ENCODE results near the gene ZFYVE9.
"Not testable (repeated sequence)": the region's sequence is repeated elsewhere in the genome, so short reads cannot be mapped to it uniquely, and the experiment has no call there.

ZFYVE9 gene

GRCh38 chr1:52127181-52128180 lies 14.4 kb upstream of the ZFYVE9 start:
- Mint-ChIP-seq H3K27ac (no peak overlapping the region), H3K4me3 (no peak overlapping the region)

GRCh38 chr1:52139817-52140540 lies 1.9 kb upstream of the ZFYVE9 start:
- Mint-ChIP-seq H3K27me3 (ENCODE audit: low read depth) (peaks cover 51% of the 10 kb centered on the region), H3K4me3 (peak overlapping the region; percentile 5), H3K36me3 (ENCODE audit: low read depth) (no peaks in the 10 kb centered on the region), H3K4me1 (ENCODE audit: low read depth) (peaks cover 22% of the 10 kb centered on the region), H3K27ac (no peak overlapping the region), H3K9me3 (no peaks in the 10 kb centered on the region)

More at GRCh38 chr1:52127181-52128180, 14.4 kb upstream of the ZFYVE9 start:
- Mint-ChIP-seq H3K36me3 (ENCODE audit: low read depth) (no peaks in the 10 kb centered on the region), H3K27me3 (ENCODE audit: low read depth) (peaks cover 43% of the 10 kb centered on the region), H3K9me3 (no peaks in the 10 kb centered on the region), H3K4me1 (ENCODE audit: low read depth) (no peaks in the 10 kb centered on the region)

GRCh38 chr1:52140633-52141512 lies 1.0 kb upstream of the ZFYVE9 start:
- H3K4me1 Mint-ChIP-seq (ENCODE audit: low read depth): peaks cover 22% of the 10 kb centered on the region
- H3K27ac Mint-ChIP-seq: no peak overlapping the region
- H3K4me3 Mint-ChIP-seq: peak overlapping the region; percentile 66

GRCh38 chr1:52142220-52143183 lies 613 bp downstream of the ZFYVE9 start:
- Mint-ChIP-seq H3K36me3 (ENCODE audit: low read depth) (no peaks in the 10 kb centered on the region), H3K27me3 (ENCODE audit: low read depth) (peaks cover 55% of the 10 kb centered on the region), H3K27ac (no peak overlapping the region), H3K4me1 (ENCODE audit: low read depth) (peaks cover 22% of the 10 kb centered on the region), H3K4me3 (peak overlapping the region; percentile 73), H3K9me3 (no peaks in the 10 kb centered on the region)

More at GRCh38 chr1:52140633-52141512, 1.0 kb upstream of the ZFYVE9 start:
- Mint-ChIP-seq H3K36me3 (ENCODE audit: low read depth) (no peaks in the 10 kb centered on the region), H3K27me3 (ENCODE audit: low read depth) (peaks cover 55% of the 10 kb centered on the region), H3K9me3 (no peaks in the 10 kb centered on the region)

GRCh38 chr1:52145137-52145536 lies 3.2 kb downstream of the ZFYVE9 start:
- peaks cover 36% of the 10 kb centered on the region for H3K27me3 Mint-ChIP-seq (ENCODE audit: low read depth)
- H3K36me3 Mint-ChIP-seq (ENCODE audit: low read depth): no peaks in the 10 kb centered on the region
- H3K9me3 Mint-ChIP-seq: no peaks in the 10 kb centered on the region
- no peak overlapping the region for H3K4me3 Mint-ChIP-seq
- no peak overlapping the region for H3K27ac Mint-ChIP-seq
- peaks cover 11% of the 10 kb centered on the region for H3K4me1 Mint-ChIP-seq (ENCODE audit: low read depth)

- not testable (repeated sequence) for H3K9me3 Mint-ChIP-seq; H3K36me3 Mint-ChIP-seq (ENCODE audit: low read depth); H3K4me3 Mint-ChIP-seq; H3K27ac Mint-ChIP-seq; H3K4me1 Mint-ChIP-seq (ENCODE audit: low read depth); H3K27me3 Mint-ChIP-seq (ENCODE audit: low read depth)
Measured at GRCh38 chr1:52150445-52150844, 8.6 kb downstream of the ZFYVE9 start.

- H3K36me3 Mint-ChIP-seq (ENCODE audit: low read depth): no peaks in the 10 kb centered on the region
- H3K4me1 Mint-ChIP-seq (ENCODE audit: low read depth): no peaks in the 10 kb centered on the region
- peaks cover 3% of the 10 kb centered on the region for H3K27me3 Mint-ChIP-seq (ENCODE audit: low read depth)
- no peaks in the 10 kb centered on the region for H3K9me3 Mint-ChIP-seq
- no peak overlapping the region for H3K27ac Mint-ChIP-seq
- H3K4me3 Mint-ChIP-seq: no peak overlapping the region
Measured at GRCh38 chr1:52150946-52151345, 9.1 kb downstream of the ZFYVE9 start.

GRCh38 chr1:52152572-52152971 lies 10.7 kb downstream of the ZFYVE9 start:
- Mint-ChIP-seq H3K27me3 (ENCODE audit: low read depth) (no peaks in the 10 kb centered on the region), H3K4me1 (ENCODE audit: low read depth) (no peaks in the 10 kb centered on the region), H3K9me3 (no peaks in the 10 kb centered on the region), H3K36me3 (ENCODE audit: low read depth) (no peaks in the 10 kb centered on the region), H3K4me3 (no peak overlapping the region), H3K27ac (no peak overlapping the region)

- Mint-ChIP-seq H3K4me1 (ENCODE audit: low read depth) (no peaks in the 10 kb centered on the region), H3K4me3 (no peak overlapping the region), H3K9me3 (no peaks in the 10 kb centered on the region), H3K27ac (no peak overlapping the region), H3K27me3 (ENCODE audit: low read depth) (no peaks in the 10 kb centered on the region), H3K36me3 (ENCODE audit: low read depth) (no peaks in the 10 kb centered on the region)
Measured at GRCh38 chr1:52153010-52153409, 11.1 kb downstream of the ZFYVE9 start.

- H3K27me3 Mint-ChIP-seq (ENCODE audit: low read depth): no peaks in the 10 kb centered on the region
- no peaks in the 10 kb centered on the region for H3K36me3 Mint-ChIP-seq (ENCODE audit: low read depth)
Measured at GRCh38 chr1:52153898-52154297, 12.0 kb downstream of the ZFYVE9 start.

GRCh38 chr1:52156460-52156859 lies 14.6 kb downstream of the ZFYVE9 start:
- Mint-ChIP-seq H3K4me3 (no peak overlapping the region), H3K9me3 (no peaks in the 10 kb centered on the region), H3K27me3 (ENCODE audit: low read depth) (no peaks in the 10 kb centered on the region), H3K27ac (no peak overlapping the region), H3K4me1 (ENCODE audit: low read depth) (no peaks in the 10 kb centered on the region), H3K36me3 (ENCODE audit: low read depth) (no peaks in the 10 kb centered on the region)

More at GRCh38 chr1:52153898-52154297, 12.0 kb downstream of the ZFYVE9 start:
- Mint-ChIP-seq H3K9me3 (no peaks in the 10 kb centered on the region), H3K4me3 (no peak overlapping the region), H3K4me1 (ENCODE audit: low read depth) (no peaks in the 10 kb centered on the region), H3K27ac (no peak overlapping the region)

GRCh38 chr1:52157582-52157981 lies 15.7 kb downstream of the ZFYVE9 start:
- Mint-ChIP-seq H3K27me3 (ENCODE audit: low read depth) (peaks cover 4% of the 10 kb centered on the region), H3K36me3 (ENCODE audit: low read depth) (no peaks in the 10 kb centered on the region), H3K9me3 (no peaks in the 10 kb centered on the region), H3K4me1 (ENCODE audit: low read depth) (no peaks in the 10 kb centered on the region), H3K4me3 (no peak overlapping the region), H3K27ac (no peak overlapping the region)

- Mint-ChIP-seq H3K4me1 (ENCODE audit: low read depth) (no peaks in the 10 kb centered on the region), H3K9me3 (no peaks in the 10 kb centered on the region), H3K27ac (no peak overlapping the region), H3K36me3 (ENCODE audit: low read depth) (no peaks in the 10 kb centered on the region), H3K27me3 (ENCODE audit: low read depth) (peaks cover 5% of the 10 kb centered on the region), H3K4me3 (no peak overlapping the region)
Measured at GRCh38 chr1:52158218-52158617, 16.3 kb downstream of the ZFYVE9 start.

Data from T-helper 1 cell treated with Interleukin-12 subunit alpha and Interleukin-12 subunit beta and Interleukin-4 antibody, amounts not matched to agents 30 μg/mL and 1 μg/mL, for 36 hours (primary cell).